A673 (cell line): ENCODE measurements around the gene ASH1L. TPM values are rescaled to one million over a fixed set of nuclear protein-coding genes. Genes with fewer than 3 reads are reported as not detected.
"Not testable (repeated sequence)": the region's sequence is repeated elsewhere in the genome, so short reads cannot be mapped to it uniquely, and the experiment has no call there.

Experiments used
- BruUV-seq: library from RNA; stranded (reverse); fragments of 400-500 nt; replicated peaks from 2 replicates; lab custom pipeline; 2021; lab: Mats Ljungman, UMichigan
- CTCF ChIA-PET: fragments of 300-600 bp; sonication (Branson Sonifier 250); formaldehyde crosslinking; loops from one replicate; lab custom pipeline; 2022; ENCODE audit warnings: antibody characterized with exemption; lab: Charles Lee
- POLR2A ChIA-PET: fragments of 300-600 bp; sonication (Branson Sonifier 250); formaldehyde crosslinking; loops from one replicate; lab custom pipeline; 2022; ENCODE audit warnings: antibody characterized with exemption; ENCODE audit not compliant: low non-redundant PET; lab: Charles Lee
- DNase-seq: peaks from one replicate; pipeline ENCODE4 v3.0.0-alpha.2; 2015; ENCODE audit warnings: low spot score
- H3K27ac ChIP-seq: fragments of 200-600 bp; sonication (generic); 2 replicates; pipeline ENCODE4 v1.5.1; 2016; ENCODE audit warnings: mixed run types, low read depth, mild to moderate bottlenecking, mixed read lengths, antibody characterized with exemption, low read length; ENCODE audit not compliant: poor library complexity, severe bottlenecking
- H3K27me3 ChIP-seq: fragments of 200-600 bp; sonication (generic); replicated peaks from 2 replicates; pipeline ENCODE4 v1.6.1; 2017; ENCODE audit warnings: mixed run types, low read depth, mild to moderate bottlenecking, mixed read lengths, antibody characterized with exemption, low read length; ENCODE audit not compliant: insufficient read depth, poor library complexity
- H3K36me3 ChIP-seq: fragments of 200-600 bp; sonication (generic); 2 replicates; pipeline ENCODE4 v1.6.1; 2016; ENCODE audit warnings: mixed run types, mild to moderate bottlenecking, mixed read lengths, antibody characterized with exemption, low read length; ENCODE audit not compliant: insufficient read depth, poor library complexity, severe bottlenecking
- H3K4me1 ChIP-seq: fragments of 200-600 bp; sonication (generic); 2 replicates; pipeline ENCODE4 v1.6.1; 2017; ENCODE audit warnings: mixed run types, mild to moderate bottlenecking, mixed read lengths, antibody characterized with exemption, low read length; ENCODE audit not compliant: insufficient read depth, poor library complexity, severe bottlenecking
- H3K4me3 ChIP-seq: fragments of 200-600 bp; sonication (generic); 2 replicates; pipeline ENCODE4 v1.5.1; 2016; ENCODE audit warnings: low read depth, mixed run types, mild to moderate bottlenecking, mixed read lengths, low read length; ENCODE audit not compliant: poor library complexity, severe bottlenecking
- H3K9me3 ChIP-seq: fragments of 200-600 bp; sonication (generic); 2 replicates; pipeline ENCODE4 v1.6.1; 2016; ENCODE audit warnings: mixed run types, low read depth, mild to moderate bottlenecking, mixed read lengths, antibody characterized with exemption, low read length; ENCODE audit not compliant: poor library complexity, severe bottlenecking
- EZH2 ChIP-seq: fragments of 200-600 bp; sonication (generic); IDR thresholded peaks from 2 replicates; pipeline ENCODE4 v1.6.1; 2017; ENCODE audit warnings: borderline replicate concordance, low read depth, mild to moderate bottlenecking, mixed read lengths, antibody characterized with exemption, low read length; ENCODE audit not compliant: poor library complexity, severe bottlenecking
- intact Hi-C: fragments of 100-400 bp; cut with micrococcal nuclease; formaldehyde crosslinking; loops from one replicate; pipeline ENCODE4 v1.10.0; 2022; ENCODE audit not compliant: unreplicated experiment
- total RNA-seq: library from RNA; stranded (reverse); gene quantifications from 2 replicates; pipeline ENCODE4 v1.2.3, GENCODE V29; 2021
- TF ChIP-seq, protein P1 (sequence below): fragments of 300-800, 200-600 bp; sonication (generic); conservative IDR thresholded peaks from 2 replicates; pipeline ENCODE4 v1.5.1; 2017; ENCODE audit warnings: low read depth, mild to moderate bottlenecking, antibody characterized with exemption, low read length, moderate library complexity, mixed read lengths

Gene ASH1L
- total RNA-seq, 1 experiment from 2014 or later = 49.6 TPM

DNA sequence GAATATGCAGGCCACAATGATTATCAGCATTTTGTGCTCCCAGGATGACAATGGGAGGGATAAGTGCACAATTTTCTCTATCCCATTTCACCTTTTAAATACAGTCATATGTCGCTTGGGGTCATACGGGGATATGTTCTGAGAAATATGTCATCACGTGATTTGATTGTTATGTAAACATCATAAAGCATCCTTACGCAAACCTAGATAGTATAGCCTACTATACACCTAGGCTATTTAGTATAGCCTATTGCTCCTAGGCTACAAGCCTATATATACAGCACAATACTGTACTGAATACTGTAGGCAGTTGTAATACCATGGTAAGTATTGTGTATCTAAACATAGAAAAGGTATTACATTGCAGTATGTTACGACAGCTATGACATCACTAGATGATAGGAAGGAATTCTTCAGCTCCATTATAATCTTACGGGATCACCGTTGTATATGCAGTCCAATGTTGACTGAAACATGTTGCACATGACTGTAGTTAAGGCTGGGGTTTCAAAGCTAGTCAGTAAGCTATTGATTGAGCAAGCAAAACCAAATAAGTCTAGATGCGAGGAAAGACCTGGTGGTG is 223.0 kb downstream of the ASH1L start:
- Histone ChIP-seq H3K27me3 (no peaks in the 10 kb centered on the region), H3K4me1 (no peaks in the 10 kb centered on the region), H3K36me3 (peaks cover 82% of the 10 kb centered on the region), H3K9me3 (no peaks in the 10 kb centered on the region), H3K4me3 (no peak overlapping the region), H3K27ac (no peak overlapping the region)
- no peak for DNase-seq
- TF ChIP-seq EZH2 = no peak
- TF ChIP-seq, protein P1, sequence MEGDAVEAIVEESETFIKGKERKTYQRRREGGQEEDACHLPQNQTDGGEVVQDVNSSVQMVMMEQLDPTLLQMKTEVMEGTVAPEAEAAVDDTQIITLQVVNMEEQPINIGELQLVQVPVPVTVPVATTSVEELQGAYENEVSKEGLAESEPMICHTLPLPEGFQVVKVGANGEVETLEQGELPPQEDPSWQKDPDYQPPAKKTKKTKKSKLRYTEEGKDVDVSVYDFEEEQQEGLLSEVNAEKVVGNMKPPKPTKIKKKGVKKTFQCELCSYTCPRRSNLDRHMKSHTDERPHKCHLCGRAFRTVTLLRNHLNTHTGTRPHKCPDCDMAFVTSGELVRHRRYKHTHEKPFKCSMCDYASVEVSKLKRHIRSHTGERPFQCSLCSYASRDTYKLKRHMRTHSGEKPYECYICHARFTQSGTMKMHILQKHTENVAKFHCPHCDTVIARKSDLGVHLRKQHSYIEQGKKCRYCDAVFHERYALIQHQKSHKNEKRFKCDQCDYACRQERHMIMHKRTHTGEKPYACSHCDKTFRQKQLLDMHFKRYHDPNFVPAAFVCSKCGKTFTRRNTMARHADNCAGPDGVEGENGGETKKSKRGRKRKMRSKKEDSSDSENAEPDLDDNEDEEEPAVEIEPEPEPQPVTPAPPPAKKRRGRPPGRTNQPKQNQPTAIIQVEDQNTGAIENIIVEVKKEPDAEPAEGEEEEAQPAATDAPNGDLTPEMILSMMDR = no peak
- ChIA-PET CTCF (no interaction called here), POLR2A (no interaction called here)
- intact Hi-C loops = no loop called here
- no TSS peak for BruUV-seq

DNA sequence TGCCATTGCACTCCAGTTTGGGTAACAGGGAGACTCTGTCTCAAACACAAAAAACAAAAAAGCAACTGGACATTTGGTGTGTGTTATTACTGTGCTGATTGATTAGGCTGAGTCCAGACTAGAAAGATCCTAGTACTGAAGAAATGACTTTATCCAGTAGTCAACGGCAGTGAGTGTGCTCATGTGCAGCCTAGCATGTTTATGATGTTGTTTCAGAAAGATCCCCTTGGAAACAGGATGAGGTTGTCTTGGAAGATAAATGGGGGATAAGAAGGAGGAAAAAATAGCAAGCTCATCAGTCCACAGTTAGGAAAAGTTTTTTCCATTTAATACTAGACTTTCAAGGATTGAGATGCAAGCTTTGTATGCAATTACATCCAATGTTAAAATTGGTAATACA is 227.6 kb downstream of the ASH1L start:
- H3K4me1 ChIP-seq = no peaks in the 10 kb centered on the region
- H3K9me3 ChIP-seq = no peaks in the 10 kb centered on the region
- TF ChIP-seq, protein P1 = no peak
- no peak for TF ChIP-seq EZH2
- intact Hi-C loops = no loop called here
- peaks cover 54% of the 10 kb centered on the region for H3K36me3 ChIP-seq
- no peaks in the 10 kb centered on the region for H3K27me3 ChIP-seq
- BruUV-seq = no TSS peak
- CTCF ChIA-PET = no interaction called here
- no peak overlapping the region for H3K4me3 ChIP-seq
- DNase-seq = no peak
- POLR2A ChIA-PET = interaction anchor here (0.7 to 0.8 kb wide), 2 partner anchors 10 to 22 kb away, joined by 4 to 5 read pairs; no protein-coding TSS in a partner anchor
- H3K27ac ChIP-seq = no peak overlapping the region

DNA sequence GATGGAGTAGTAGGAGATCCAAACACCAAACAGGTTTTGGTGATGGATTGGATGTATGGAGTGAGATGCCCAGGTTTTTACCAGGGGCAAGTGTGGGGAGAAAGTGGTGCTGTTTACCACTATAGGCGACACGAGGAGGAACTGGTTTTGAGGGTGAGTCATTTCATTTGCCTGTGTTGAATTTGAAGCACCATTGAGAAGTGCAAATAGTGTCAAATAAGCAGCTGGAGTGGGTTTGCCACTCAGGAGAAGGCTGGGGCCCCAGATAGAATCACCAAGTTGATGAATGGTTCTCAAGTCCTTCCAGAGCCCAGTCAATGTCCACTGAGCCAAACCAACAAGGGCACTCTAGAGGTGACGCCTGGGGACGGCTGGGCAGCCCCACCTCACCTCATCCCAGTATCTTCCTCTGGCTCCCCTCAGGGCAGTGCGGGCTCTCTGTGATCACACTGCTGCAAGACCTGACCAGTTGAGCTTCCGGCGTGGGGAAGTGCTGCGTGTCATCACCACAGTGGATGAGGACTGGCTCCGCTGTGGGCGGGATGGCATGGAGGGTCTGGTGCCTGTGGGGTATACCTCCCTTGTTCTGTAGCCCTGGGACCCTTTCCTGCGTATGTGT is 232.5 kb downstream of the ASH1L start:
- peaks cover 20% of the 10 kb centered on the region for H3K36me3 ChIP-seq
- no peaks in the 10 kb centered on the region for H3K27me3 ChIP-seq
- no TSS peak for BruUV-seq
- H3K9me3 ChIP-seq = no peaks in the 10 kb centered on the region
- DNase-seq = no peak
- no peak for TF ChIP-seq EZH2
- TF ChIP-seq, protein P1 = no peak
- intact Hi-C loops = loop anchor here (5.0 to 10.0 kb wide), 4 partner anchors 155 to 265 kb away; partner anchors contain the start of genes ASH1L, KRTCAP2 and TRIM46
- no peak overlapping the region for H3K27ac ChIP-seq
- POLR2A ChIA-PET = no interaction called here
- CTCF ChIA-PET = no interaction called here
- no peak overlapping the region for H3K4me3 ChIP-seq
- H3K4me1 ChIP-seq = peaks cover 6% of the 10 kb centered on the region

DNA sequence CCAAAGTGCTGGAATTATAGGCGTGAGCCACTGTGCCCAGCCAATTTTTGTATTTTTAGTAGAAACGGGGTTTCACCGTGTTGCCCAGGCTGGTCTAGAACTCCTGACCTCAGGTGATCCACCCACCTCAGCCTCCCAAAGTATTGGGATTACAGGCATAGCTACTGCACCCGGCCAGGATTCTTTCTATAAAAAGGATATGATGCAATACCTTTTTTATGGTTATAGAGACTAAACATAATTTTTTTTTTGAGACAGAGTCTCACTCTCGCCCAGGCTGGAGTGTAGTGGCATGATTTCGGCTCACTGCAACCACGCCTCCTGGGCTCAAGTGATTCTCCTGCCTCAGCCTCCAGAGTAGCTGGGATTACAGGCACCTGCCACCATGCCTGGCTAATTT is 233.7 kb downstream of the ASH1L start:
- peaks cover 14% of the 10 kb centered on the region for H3K36me3 ChIP-seq
- POLR2A ChIA-PET, DNase-seq, H3K4me1 ChIP-seq, H3K9me3 ChIP-seq, BruUV-seq, H3K4me3 ChIP-seq, H3K27ac ChIP-seq, H3K27me3 ChIP-seq: not testable (repeated sequence)
- intact Hi-C loops = loop anchor here (5.0 to 10.0 kb wide), 4 partner anchors 154 to 266 kb away; partner anchors contain the start of genes ASH1L, KRTCAP2 and TRIM46
- CTCF ChIA-PET = interaction anchor here (1.4 kb wide), 1 partner anchor 176 kb away, joined by 6 read pairs; no protein-coding TSS in a partner anchor
